ENCODE data around the gene CHN2. TPM values are rescaled to one million over a fixed set of nuclear protein-coding genes. Genes with fewer than 3 reads are reported as not detected.
A peak's percentile ranks its signal among the peaks of the same experiment; 100 is the strongest.

Gene CHN2
- total RNA-seq, 6 donors from 2014 or later: 6.2 to 13.7 (median 11.2) TPM

GRCh38 chr7:29309041-29309854 is 114.7 kb downstream of the CHN2 start:
- no peaks in the 10 kb centered on the region for H3K4me1 ChIP-seq

DNA sequence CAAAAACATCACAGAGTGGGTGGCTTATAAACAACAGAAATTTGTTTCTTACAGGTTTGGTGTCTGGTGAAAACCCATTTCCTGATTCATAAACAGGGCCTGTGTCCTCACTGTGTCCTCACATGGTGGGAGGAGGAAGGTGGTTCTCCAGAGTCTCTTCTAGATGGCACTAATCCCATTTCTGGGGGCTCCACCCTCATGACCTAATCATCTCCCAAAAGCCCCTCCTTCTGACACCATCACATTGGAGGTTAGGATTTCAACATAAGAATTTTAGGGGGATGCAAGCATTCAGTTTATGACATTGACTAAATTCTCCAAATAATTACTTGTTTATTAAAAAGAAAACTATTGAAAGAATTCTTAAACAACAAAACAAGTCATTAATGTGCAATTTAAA is 116.0 kb downstream of the CHN2 start:
- Histone ChIP-seq H3K27ac (no peak overlapping the region), H3K9me3 (no peaks in the 10 kb centered on the region), H3K4me1 (no peaks in the 10 kb centered on the region), H3K4me3 (no peak overlapping the region), H3K36me3 (no peaks in the 10 kb centered on the region), H3K27me3 (no peaks in the 10 kb centered on the region)
- DNase-seq (no peak), ATAC-seq (ENCODE audit: low FRiP score in 2 of 2) (no peak)
- TF ChIP-seq POLR2AphosphoS5 (IDR thresholded peaks at IDR 0.05): no peak

More at GRCh38 chr7:29309041-29309854, 114.7 kb downstream of the CHN2 start:
- ATAC-seq (ENCODE audit: low FRiP score in 2 of 2) (no peak), DNase-seq (peak in 1 of 2 donors; percentile 25)
- Histone ChIP-seq H3K36me3 (no peaks in the 10 kb centered on the region), H3K9me3 (no peaks in the 10 kb centered on the region), H3K27me3 (no peaks in the 10 kb centered on the region), H3K4me3 (no peak overlapping the region), H3K27ac (no peak overlapping the region)
- 87 to 93% methylated on average over 9 of the region's 9 CpGs for WGBS, 2 donors
- TF ChIP-seq EP300 (IDR thresholded peaks at IDR 0.05) (no peak), POLR2A (IDR thresholded peaks at IDR 0.05) (no peak), POLR2AphosphoS5 (IDR thresholded peaks at IDR 0.05) (no peak)
- TF ChIP-seq, protein P1, sequence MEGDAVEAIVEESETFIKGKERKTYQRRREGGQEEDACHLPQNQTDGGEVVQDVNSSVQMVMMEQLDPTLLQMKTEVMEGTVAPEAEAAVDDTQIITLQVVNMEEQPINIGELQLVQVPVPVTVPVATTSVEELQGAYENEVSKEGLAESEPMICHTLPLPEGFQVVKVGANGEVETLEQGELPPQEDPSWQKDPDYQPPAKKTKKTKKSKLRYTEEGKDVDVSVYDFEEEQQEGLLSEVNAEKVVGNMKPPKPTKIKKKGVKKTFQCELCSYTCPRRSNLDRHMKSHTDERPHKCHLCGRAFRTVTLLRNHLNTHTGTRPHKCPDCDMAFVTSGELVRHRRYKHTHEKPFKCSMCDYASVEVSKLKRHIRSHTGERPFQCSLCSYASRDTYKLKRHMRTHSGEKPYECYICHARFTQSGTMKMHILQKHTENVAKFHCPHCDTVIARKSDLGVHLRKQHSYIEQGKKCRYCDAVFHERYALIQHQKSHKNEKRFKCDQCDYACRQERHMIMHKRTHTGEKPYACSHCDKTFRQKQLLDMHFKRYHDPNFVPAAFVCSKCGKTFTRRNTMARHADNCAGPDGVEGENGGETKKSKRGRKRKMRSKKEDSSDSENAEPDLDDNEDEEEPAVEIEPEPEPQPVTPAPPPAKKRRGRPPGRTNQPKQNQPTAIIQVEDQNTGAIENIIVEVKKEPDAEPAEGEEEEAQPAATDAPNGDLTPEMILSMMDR (IDR thresholded peaks at IDR 0.05): no peak

- ATAC-seq (ENCODE audit: low FRiP score in 2 of 2) (no peak), DNase-seq (no peak)
- H3K4me1 ChIP-seq: no peaks in the 10 kb centered on the region
- 96% methylated on average over 3 of the region's 3 CpGs for whole genome bisulfite sequencing, 2 donors
- no peaks in the 10 kb centered on the region for H3K9me3 ChIP-seq
- TF ChIP-seq, protein P1 (IDR thresholded peaks at IDR 0.05): no peak
- TF ChIP-seq EP300 (IDR thresholded peaks at IDR 0.05) (no peak), POLR2A (IDR thresholded peaks at IDR 0.05) (no peak), POLR2AphosphoS5 (IDR thresholded peaks at IDR 0.05) (no peak)
- no peaks in the 10 kb centered on the region for H3K36me3 ChIP-seq
- no peak overlapping the region for H3K4me3 ChIP-seq
- no peak overlapping the region for H3K27ac ChIP-seq
- no peaks in the 10 kb centered on the region for H3K27me3 ChIP-seq
Observed at GRCh38 chr7:29311314-29311713, 116.7 kb downstream of the CHN2 start.

- WGBS, 2 donors: 87 to 96% methylated on average over 1 of the region's 1 CpG
- Histone ChIP-seq H3K27me3 (no peaks in the 10 kb centered on the region), H3K4me1 (no peaks in the 10 kb centered on the region), H3K27ac (no peak overlapping the region), H3K9me3 (no peaks in the 10 kb centered on the region), H3K36me3 (no peaks in the 10 kb centered on the region), H3K4me3 (no peak overlapping the region)
- TF ChIP-seq, protein P1 (IDR thresholded peaks at IDR 0.05): no peak
- no peak for TF ChIP-seq EP300 (IDR thresholded peaks at IDR 0.05)
- TF ChIP-seq POLR2AphosphoS5 (IDR thresholded peaks at IDR 0.05): no peak
- TF ChIP-seq POLR2A (IDR thresholded peaks at IDR 0.05): no peak
- ATAC-seq (ENCODE audit: low FRiP score in 2 of 2) (no peak), DNase-seq (no peak)
Observed at GRCh38 chr7:29314148-29314547, 119.6 kb downstream of the CHN2 start.

GRCh38 chr7:29315122-29315891 is 120.7 kb downstream of the CHN2 start:
- Histone ChIP-seq H3K27me3 (no peaks in the 10 kb centered on the region), H3K36me3 (no peaks in the 10 kb centered on the region), H3K9me3 (no peaks in the 10 kb centered on the region), H3K27ac (no peak overlapping the region), H3K4me1 (peaks cover 0 to 4% (median 0%) of the 10 kb centered on the region in 4 donors), H3K4me3 (no peak overlapping the region)
- 89 to 93% methylated on average over 3 of the region's 3 CpGs for WGBS, 2 donors
- no peak for DNase-seq
- ATAC-seq (ENCODE audit: low FRiP score in 2 of 2): no peak
- TF ChIP-seq, protein P1 (IDR thresholded peaks at IDR 0.05): no peak
- TF ChIP-seq POLR2AphosphoS5 (IDR thresholded peaks at IDR 0.05): no peak
- no peak for TF ChIP-seq EP300 (IDR thresholded peaks at IDR 0.05)
- no peak for TF ChIP-seq POLR2A (IDR thresholded peaks at IDR 0.05)

Measured in upper lobe of left lung (tissue), 6 donors.